ENCODE results near the gene UBE4B. TPM values are rescaled to one million over a fixed set of nuclear protein-coding genes. Genes with fewer than 3 reads are reported as not detected.

Gene UBE4B
- polyA plus RNA-seq, 1 experiment: 18.2 TPM

DNA sequence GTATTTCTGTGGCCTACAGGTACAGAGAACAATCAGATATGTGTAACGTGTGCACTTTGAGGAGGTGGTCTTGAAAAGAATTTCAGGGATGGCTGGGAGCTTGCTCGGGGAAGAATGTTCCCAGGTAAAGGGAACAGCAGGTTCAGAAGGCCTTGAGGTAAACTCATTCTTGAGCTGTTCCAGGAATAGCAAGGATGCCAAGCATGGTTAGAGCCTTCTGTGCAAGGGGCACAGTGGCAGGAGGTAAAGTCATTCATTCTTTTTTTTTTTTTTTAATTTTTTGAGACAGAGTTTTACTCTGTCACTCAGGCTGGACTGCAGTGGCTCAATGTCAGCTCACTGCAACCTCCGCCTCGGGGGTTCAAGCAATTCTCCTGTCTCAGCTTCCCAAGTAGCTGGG is 10.0 kb downstream of the UBE4B start:
- TF ChIP-seq CTCF (IDR thresholded peaks at IDR 0.05; ENCODE audit: insufficient read depth, low read depth, low read length): no peak
- Histone ChIP-seq H3K4me3 (ENCODE audit: low read depth, low read length) (no peak overlapping the region), H3K27me3 (ENCODE audit: control insufficient read depth, insufficient read depth, low read length) (no peaks in the 10 kb centered on the region), H3K36me3 (ENCODE audit: control insufficient read depth, insufficient read depth, low read length) (no peaks in the 10 kb centered on the region)
- ChIA-PET CTCF (no interaction called here), POLR2A (no interaction called here)
- DNase-seq (ENCODE audit: low read depth): no peak

- Histone ChIP-seq H3K36me3 (ENCODE audit: control insufficient read depth, insufficient read depth, low read length) (peaks cover 2% of the 10 kb centered on the region), H3K4me3 (ENCODE audit: low read depth, low read length) (no peak overlapping the region), H3K27me3 (ENCODE audit: control insufficient read depth, insufficient read depth, low read length) (no peaks in the 10 kb centered on the region)
- ChIA-PET CTCF (interaction anchor here (1.7 kb wide), 1 partner anchor 12 kb away, joined by 6 read pairs; the partner anchor contains the start of gene UBE4B), POLR2A (no interaction called here)
- no peak for TF ChIP-seq CTCF (IDR thresholded peaks at IDR 0.05; ENCODE audit: insufficient read depth, low read depth, low read length)
- no peak for DNase-seq (ENCODE audit: low read depth)
Observed at GRCh38 chr1:10045480-10046355, 13.0 kb downstream of the UBE4B start.

DNA sequence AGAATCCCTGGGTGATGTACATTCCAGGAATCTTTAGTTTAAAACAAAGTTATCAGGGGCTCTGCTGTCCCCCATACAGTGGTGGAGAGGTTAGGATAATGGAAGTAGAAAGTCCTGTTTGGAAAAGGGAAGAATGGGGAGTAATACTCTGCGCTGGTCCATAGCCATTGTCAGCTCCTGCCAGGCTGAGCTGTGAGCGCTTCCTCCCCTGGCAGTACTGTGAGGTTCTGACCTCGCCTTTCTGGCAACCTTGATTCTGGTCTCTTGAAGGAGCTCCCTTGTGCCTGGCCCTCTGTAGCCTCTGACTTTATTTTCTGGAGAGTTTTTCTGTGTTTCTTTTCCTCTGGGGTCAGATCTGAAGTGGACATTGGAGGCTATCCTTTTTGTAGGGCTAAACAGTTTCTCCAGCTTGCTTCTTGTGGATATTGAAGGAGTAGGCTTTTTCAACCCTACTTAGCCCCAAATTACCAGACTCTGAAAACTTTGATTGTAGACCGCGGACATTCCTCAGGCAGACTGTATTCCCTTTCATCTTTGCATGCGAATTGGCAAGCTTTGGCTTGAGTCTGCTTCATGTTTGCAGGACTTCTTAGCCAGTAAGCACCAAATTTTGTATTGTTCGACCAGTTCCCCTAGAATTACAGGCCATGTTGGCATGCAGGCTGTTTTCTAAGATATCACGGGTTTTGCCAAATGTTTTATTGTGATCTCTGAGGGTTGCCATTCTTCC is 13.8 kb downstream of the UBE4B start:
- H3K4me3 ChIP-seq (ENCODE audit: low read depth, low read length): no peak overlapping the region
- DNase-seq (ENCODE audit: low read depth): no peak
- ChIA-PET CTCF (interaction anchor here (0.9 to 1.7 kb wide), 3 partner anchors 9 to 104 kb away, joined by 3 to 6 read pairs (median 3); partner anchors contain the start of gene UBE4B), POLR2A (no interaction called here)
- peaks cover 3% of the 10 kb centered on the region for H3K36me3 ChIP-seq (ENCODE audit: control insufficient read depth, insufficient read depth, low read length)
- no peaks in the 10 kb centered on the region for H3K27me3 ChIP-seq (ENCODE audit: control insufficient read depth, insufficient read depth, low read length)
- TF ChIP-seq CTCF (IDR thresholded peaks at IDR 0.05; ENCODE audit: insufficient read depth, low read depth, low read length): no peak

- Histone ChIP-seq H3K36me3 (ENCODE audit: control insufficient read depth, insufficient read depth, low read length) (peaks cover 3% of the 10 kb centered on the region), H3K4me3 (ENCODE audit: low read depth, low read length) (no peak overlapping the region), H3K27me3 (ENCODE audit: control insufficient read depth, insufficient read depth, low read length) (no peaks in the 10 kb centered on the region)
- POLR2A ChIA-PET: no interaction called here
- no peak for TF ChIP-seq CTCF (IDR thresholded peaks at IDR 0.05; ENCODE audit: insufficient read depth, low read depth, low read length)
- CTCF ChIA-PET: interaction anchor here (1.1 to 1.9 kb wide), 2 partner anchors 14 to 15 kb away, joined by 3 to 4 read pairs; partner anchors contain the start of gene UBE4B
- DNase-seq (ENCODE audit: low read depth): no peak
Observed at GRCh38 chr1:10048601-10049000, 15.8 kb downstream of the UBE4B start.

DNA sequence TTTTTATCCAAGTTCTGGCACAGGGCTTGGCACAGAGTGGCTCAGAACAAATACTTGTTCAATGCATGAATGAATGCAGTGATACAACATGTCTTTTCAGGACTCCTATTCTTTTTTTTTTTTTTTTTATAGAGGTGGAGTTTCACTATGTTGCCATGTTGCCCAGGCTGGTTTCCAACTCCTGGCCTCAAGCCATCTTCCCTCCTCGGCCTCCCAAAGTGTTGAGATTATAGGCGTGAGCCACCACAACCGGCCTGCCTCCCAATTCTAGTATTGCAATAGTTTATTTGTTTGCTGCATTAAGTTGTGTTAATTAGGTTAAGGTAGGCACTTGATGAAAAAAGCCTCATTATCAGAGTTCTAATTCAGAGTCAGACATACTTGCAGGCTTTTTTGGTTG is 17.9 kb downstream of the UBE4B start:
- H3K27me3 ChIP-seq (ENCODE audit: control insufficient read depth, insufficient read depth, low read length): no peaks in the 10 kb centered on the region
- ChIA-PET POLR2A (no interaction called here), CTCF (no interaction called here)
- H3K36me3 ChIP-seq (ENCODE audit: control insufficient read depth, insufficient read depth, low read length): peaks cover 3% of the 10 kb centered on the region
- H3K4me3 ChIP-seq (ENCODE audit: low read depth, low read length): no peak overlapping the region
- no peak for TF ChIP-seq CTCF (IDR thresholded peaks at IDR 0.05; ENCODE audit: insufficient read depth, low read depth, low read length)
- DNase-seq (ENCODE audit: low read depth): no peak
